Stimulated activated CD8-positive, alpha-beta memory T cell treated with anti-CD3 and anti-CD28 coated beads, Interleukin-4, amount 100 ng/mL, for 24 hours (primary cell): ENCODE measurements around the gene ADCY3.
A peak's percentile ranks its signal among the peaks of the same experiment; 100 is the strongest.

Experiments used
- DNase-seq: peaks from one replicate; pipeline ENCODE4 v3.0.0-alpha.2; 2020; ENCODE audit warnings: low read depth

ADCY3 gene

GRCh38 chr2:24925815-24926214 lies 5.8 kb upstream of the ADCY3 start:
- no peak for DNase-seq

- DNase-seq = no peak
Measured at GRCh38 chr2:24924732-24925131, 4.7 kb upstream of the ADCY3 start.

- DNase-seq = no peak
Measured at GRCh38 chr2:24924266-24924665, 4.2 kb upstream of the ADCY3 start.

GRCh38 chr2:24923106-24923505 lies 3.1 kb upstream of the ADCY3 start:
- DNase-seq = no peak

- DNase-seq = no peak
Measured at GRCh38 chr2:24922556-24922955, 2.5 kb upstream of the ADCY3 start.

GRCh38 chr2:24920809-24921441 lies 888 bp upstream of the ADCY3 start:
- no peak for DNase-seq

GRCh38 chr2:24919506-24920097 lies 435 bp downstream of the ADCY3 start:
- no peak for DNase-seq

- peak; percentile 48 for DNase-seq
Measured at GRCh38 chr2:24919037-24919505, 966 bp downstream of the ADCY3 start.

GRCh38 chr2:24918326-24919036 lies 1.6 kb downstream of the ADCY3 start:
- DNase-seq = no peak

GRCh38 chr2:24917731-24918325 lies 2.2 kb downstream of the ADCY3 start:
- DNase-seq = no peak

GRCh38 chr2:24917086-24917485 lies 3.0 kb downstream of the ADCY3 start:
- DNase-seq = peak; percentile 42

GRCh38 chr2:24915796-24916195 lies 4.2 kb downstream of the ADCY3 start:
- DNase-seq = no peak

- DNase-seq = no peak
Measured at GRCh38 chr2:24915175-24915574, 4.9 kb downstream of the ADCY3 start.

GRCh38 chr2:24914713-24915112 lies 5.3 kb downstream of the ADCY3 start:
- DNase-seq = no peak

- DNase-seq = no peak
Measured at GRCh38 chr2:24913911-24914310, 6.1 kb downstream of the ADCY3 start.

- no peak for DNase-seq
Measured at GRCh38 chr2:24912986-24913385, 7.1 kb downstream of the ADCY3 start.

GRCh38 chr2:24912523-24912922 lies 7.5 kb downstream of the ADCY3 start:
- no peak for DNase-seq

GRCh38 chr2:24910245-24910644 lies 9.8 kb downstream of the ADCY3 start:
- DNase-seq = no peak

- DNase-seq = no peak
Measured at GRCh38 chr2:24909555-24910177, 10.4 kb downstream of the ADCY3 start.

- DNase-seq = no peak
Measured at GRCh38 chr2:24908461-24908901, 11.6 kb downstream of the ADCY3 start.

GRCh38 chr2:24907116-24907515 lies 12.9 kb downstream of the ADCY3 start:
- no peak for DNase-seq

GRCh38 chr2:24906466-24906865 lies 13.6 kb downstream of the ADCY3 start:
- no peak for DNase-seq
